IMR-90 (cell line): ENCODE measurements around the gene MYO10. TPM values are rescaled to one million over a fixed set of nuclear protein-coding genes. Genes with fewer than 3 reads are reported as not detected.

ENCODE experiments used
- ATAC-seq: fragments of 200-7000 bp; cut with Tn5 transposase; 2 replicates; pipeline ENCODE4 v1.9.1; 2020; ENCODE audit warnings: low read depth, mild to moderate bottlenecking, moderate library complexity
- BruUV-seq: library from RNA; stranded (reverse); fragments of 400-500 nt; replicated peaks from 2 replicates; lab custom pipeline; 2021; lab: Mats Ljungman, UMichigan
- CTCF ChIA-PET: fragments of 300-600 bp; formaldehyde crosslinking; extraction: SDS; loops from one replicate; lab custom pipeline; 2021; ENCODE audit warnings: antibody characterized with exemption; lab: Yijun Ruan, JAX
- POLR2A ChIA-PET: fragments of 300-600 bp; sonication (Branson Sonifier 250); formaldehyde crosslinking; loops from one replicate; lab custom pipeline; 2022; ENCODE audit warnings: antibody characterized with exemption; ENCODE audit not compliant: unreplicated experiment; lab: Charles Lee
- DNase-seq: peaks from one replicate; pipeline ENCODE4 v3.0.0; 2013
- H2AFZ ChIP-seq: replicated peaks from 2 replicates; pipeline ENCODE3; 2013; ENCODE audit warnings: low read length, mild to moderate bottlenecking; ENCODE audit not compliant: poor library complexity
- H2AK5ac ChIP-seq: 2 replicates; pipeline ENCODE4 v1.6.1; 2013; ENCODE audit warnings: low read depth, low read length, inconsistent platforms
- H2AK9ac ChIP-seq: replicated peaks from 2 replicates; pipeline ENCODE3; 2013; ENCODE audit warnings: mild to moderate bottlenecking, low read depth, low read length, moderate library complexity; ENCODE audit not compliant: poor library complexity
- H2BK120ac ChIP-seq: 2 replicates; pipeline ENCODE4 v1.6.1; 2013; ENCODE audit warnings: low read depth, low read length, inconsistent platforms
- H2BK15ac ChIP-seq: 3 replicates; pipeline ENCODE4 v1.6.1; 2013; ENCODE audit warnings: low read depth, low read length, inconsistent platforms
- H2BK20ac ChIP-seq: 2 replicates; pipeline ENCODE4 v1.6.1; 2013; ENCODE audit warnings: low read depth, mild to moderate bottlenecking, inconsistent platforms, low read length, moderate library complexity
- H2BK5ac ChIP-seq: 2 replicates; pipeline ENCODE4 v1.6.1; 2013; ENCODE audit warnings: mild to moderate bottlenecking, low read depth, low read length, inconsistent platforms; ENCODE audit not compliant: poor library complexity, severe bottlenecking
- H3K14ac ChIP-seq: replicated peaks from 2 replicates; pipeline ENCODE4 v1.6.1; 2013; ENCODE audit warnings: low read depth, low read length, inconsistent platforms
- H3K18ac ChIP-seq: 2 replicates; pipeline ENCODE4 v1.6.1; 2013; ENCODE audit warnings: low read depth, low read length, control low read depth
- H3K23ac ChIP-seq: 2 replicates; pipeline ENCODE4 v1.6.1; 2013; ENCODE audit warnings: low read depth, low read length, inconsistent platforms
- H3K27ac ChIP-seq: 2 replicates; pipeline ENCODE4 v1.5.1; 2013; ENCODE audit warnings: mild to moderate bottlenecking, control low read depth, low read length; ENCODE audit not compliant: insufficient read depth
- H3K27me3 ChIP-seq: 2 replicates; pipeline ENCODE4 v1.6.1; 2013; ENCODE audit warnings: low read length; ENCODE audit not compliant: control insufficient read depth, insufficient read depth
- H3K36me3 ChIP-seq: 2 replicates; pipeline ENCODE4 v1.6.1; 2013; ENCODE audit warnings: low read length, mixed read lengths; ENCODE audit not compliant: control insufficient read depth, insufficient read depth
- H3K4ac ChIP-seq: 2 replicates; pipeline ENCODE4 v1.6.1; 2013; ENCODE audit warnings: low read depth, low read length, inconsistent platforms
- H3K4me1 ChIP-seq: 2 replicates; pipeline ENCODE4 v1.6.1; 2013; ENCODE audit warnings: low read length, mixed read lengths; ENCODE audit not compliant: control insufficient read depth, insufficient read depth
- H3K4me2 ChIP-seq: 2 replicates; pipeline ENCODE4 v1.6.1; 2013; ENCODE audit warnings: low read depth, mild to moderate bottlenecking, control low read depth, low read length, moderate library complexity
- H3K4me3 ChIP-seq: 2 replicates; pipeline ENCODE4 v1.5.1; 2013; ENCODE audit warnings: low read depth, mild to moderate bottlenecking, control low read depth, low read length, moderate library complexity; ENCODE audit not compliant: insufficient read depth
- H3K56ac ChIP-seq: 2 replicates; pipeline ENCODE4 v1.6.1; 2013; ENCODE audit warnings: low read length, inconsistent platforms; ENCODE audit not compliant: insufficient read depth; ENCODE audit errors: extremely low read depth
- H3K79me1 ChIP-seq, 2 experiments: 2 replicates each; pipeline ENCODE4 v1.6.1; 2013; ENCODE audit warnings: low read length in 2 of 2, inconsistent platforms in 1 of 2, low read depth in 1 of 2
- H3K9ac ChIP-seq: 2 replicates; pipeline ENCODE4 v1.6.1; 2013; ENCODE audit warnings: low read depth, low read length, control low read depth
- H3K9me1 ChIP-seq: 2 replicates; pipeline ENCODE4 v1.6.1; 2013; ENCODE audit warnings: low read length, inconsistent platforms; ENCODE audit not compliant: insufficient read depth
- H3K9me3 ChIP-seq: 2 replicates; pipeline ENCODE4 v1.6.1; 2013; ENCODE audit warnings: low read length; ENCODE audit not compliant: control insufficient read depth, insufficient read depth
- H4K20me1 ChIP-seq: 2 replicates; pipeline ENCODE4 v1.6.1; 2013; ENCODE audit warnings: low read length, inconsistent platforms; ENCODE audit not compliant: insufficient read depth
- H4K5ac ChIP-seq: 2 replicates; pipeline ENCODE4 v1.6.1; 2013; ENCODE audit warnings: mild to moderate bottlenecking, low read depth, low read length, control low read depth
- H4K8ac ChIP-seq, 2 experiments: 2 replicates each; pipeline ENCODE4 v1.6.1; 2013; ENCODE audit warnings: low read depth in 2 of 2, low read length in 2 of 2, control low read depth in 1 of 2, inconsistent platforms in 1 of 2
- H4K91ac ChIP-seq: 2 replicates; pipeline ENCODE4 v1.6.1; 2013; ENCODE audit warnings: low read depth, low read length, inconsistent platforms; ENCODE audit not compliant: insufficient read depth
- CTCF ChIP-seq: conservative IDR thresholded peaks from 2 replicates; pipeline ENCODE4 v1.5.1; 2012; ENCODE audit warnings: mild to moderate bottlenecking, low read depth, low read length, improper control_type of control experiment
- ELK1 ChIP-seq: fragments of 150-350 bp; IDR thresholded peaks from 2 replicates; pipeline ENCODE4 v1.6.1; 2016; ENCODE audit warnings: low read depth, mild to moderate bottlenecking, low read length, moderate library complexity, borderline replicate concordance
- MAZ ChIP-seq: IDR thresholded peaks from 2 replicates; pipeline ENCODE4 v1.6.1; 2012; ENCODE audit warnings: low read depth, mild to moderate bottlenecking, low read length, improper control_type of control experiment, moderate library complexity, borderline replicate concordance
- MXI1 ChIP-seq: IDR thresholded peaks from 2 replicates; pipeline ENCODE4 v1.6.1; 2012; ENCODE audit warnings: low read depth, mild to moderate bottlenecking, low read length, moderate library complexity, borderline replicate concordance
- NFE2L2 ChIP-seq: fragments of 150-350 bp; IDR thresholded peaks from 2 replicates; pipeline ENCODE4 v1.6.1; 2016; ENCODE audit warnings: low read depth, mild to moderate bottlenecking, low read length
- POLR2A ChIP-seq: IDR thresholded peaks from 2 replicates; pipeline ENCODE4 v1.6.1; 2012; ENCODE audit warnings: mild to moderate bottlenecking, low read depth, low read length
- RAD21 ChIP-seq: IDR thresholded peaks from 2 replicates; pipeline ENCODE4 v1.6.1; 2012; ENCODE audit warnings: low read length, improper control_type of control experiment
- RCOR1 ChIP-seq: IDR thresholded peaks from 2 replicates; pipeline ENCODE4 v1.6.1; 2012; ENCODE audit warnings: mild to moderate bottlenecking, low read length, improper control_type of control experiment; ENCODE audit not compliant: insufficient replicate concordance
- RFX5 ChIP-seq: IDR thresholded peaks from 2 replicates; pipeline ENCODE4 v1.8.0; 2012; ENCODE audit warnings: low read depth, mild to moderate bottlenecking, low read length, moderate library complexity
- USF2 ChIP-seq: fragments of 150-350 bp; IDR thresholded peaks from 2 replicates; pipeline ENCODE4 v1.6.1; 2017; ENCODE audit warnings: mild to moderate bottlenecking, antibody characterized with exemption, low read length, low read depth
- WGBS, 2 experiments: methylation state at CpG; one replicate each; pipeline versions ENCODE4 v1.1.5 to v1.1.7; 2013; ENCODE audit warnings: missing lambda C conversion rate in 2 of 2; ENCODE audit not compliant: insufficient read length in 1 of 2; ENCODE audit errors: extremely low coverage in 2 of 2; 5-methylcytosine and 5-hydroxymethylcytosine counted together
- dilution Hi-C: fragments of 300-500 bp; cut with HindIII; formaldehyde crosslinking; loops from one replicate; pipeline ENCODE4 v1.14.3; 2018; ENCODE audit warnings: low sequenced_read_pairs; ENCODE audit not compliant: unreplicated experiment
- in situ Hi-C: fragments of 300-500 bp; cut with MboI; formaldehyde crosslinking; loops from 3 replicates; pipeline ENCODE4 v1.14.3; 2019; ENCODE audit warnings: low sequenced_read_pairs, inconsistent platforms, mixed read lengths
- intact Hi-C: fragments of 100-400 bp; cut with micrococcal nuclease; formaldehyde crosslinking; loops from 2 replicates; pipeline ENCODE4 v1.10.0; 2022
- polyA plus RNA-seq, 3 experiments: library from polyadenylated mRNA; depleted of rRNA; stranded (reverse); fragments of >200 nt; gene quantifications; 2 replicates each; pipeline ENCODE4 v1.2.3, GENCODE V29; 2012; ENCODE audit warnings: low replicate concordance in 1 of 3
- total RNA-seq: library from RNA; depleted of rRNA; stranded (reverse); fragments of >200 nt; gene quantifications from 2 replicates; pipeline ENCODE4 v1.2.3, GENCODE V29; 2012

The MYO10 gene
- total and polyA plus RNA-seq, 2 of the 4 experiments (the other 2 are of a cell fraction), result 39.9 to 115 TPM

- dilution Hi-C loops, result no loop called here
- peaks cover 14% of the 10 kb centered on the region for H4K20me1 ChIP-seq
- intact Hi-C loops, result no loop called here
- H3K9me3 ChIP-seq, result no peaks in the 10 kb centered on the region
- H2AFZ ChIP-seq, result no peak overlapping the region
- H3K79me1 ChIP-seq, result peaks cover 39 to 43% of the 10 kb centered on the region in 2 experiments; a peak in 3 of 4 replicates
- no peak overlapping the region for H2BK120ac ChIP-seq
- no peak overlapping the region for H3K4me3 ChIP-seq
- no peak overlapping the region for H2BK15ac ChIP-seq
- no peak overlapping the region for H2AK9ac ChIP-seq
- no peak overlapping the region for H3K4ac ChIP-seq
- no peak overlapping the region for H3K4me2 ChIP-seq
- no peak overlapping the region for H4K5ac ChIP-seq
- no peak overlapping the region for H4K91ac ChIP-seq
- H3K9me1 ChIP-seq, result peaks cover 2% of the 10 kb centered on the region; the same call in 1 of the 2 replicates
- no TSS peak for BruUV-seq
- H2AK5ac ChIP-seq, result no peak overlapping the region
- no peak overlapping the region for H3K23ac ChIP-seq
- H3K9ac ChIP-seq, result no peak overlapping the region
- no peak overlapping the region for H3K56ac ChIP-seq
- ATAC-seq (no peak), DNase-seq (no peak)
- no peak overlapping the region for H3K18ac ChIP-seq
- H2BK20ac ChIP-seq, result no peak overlapping the region
- TF ChIP-seq USF2, result no peak
- TF ChIP-seq MAZ, result no peak
- no peak for TF ChIP-seq ELK1
- TF ChIP-seq RAD21, result no peak
- no peak for TF ChIP-seq CTCF
- no peak for TF ChIP-seq POLR2A
- no peak for TF ChIP-seq MXI1
- no peak for TF ChIP-seq RCOR1
- TF ChIP-seq RFX5, result no peak
- no peak for TF ChIP-seq NFE2L2
- CTCF ChIA-PET, result no interaction called here
- peaks cover 1% of the 10 kb centered on the region; the same call in 1 of the 2 replicates for H3K4me1 ChIP-seq
- no peak overlapping the region for H3K14ac ChIP-seq
- in situ Hi-C loops, result loop anchor here (10.0 kb wide), 1 partner anchor 519 kb away; no protein-coding TSS in a partner anchor
- POLR2A ChIA-PET, result no interaction called here
- no peak overlapping the region for H4K8ac ChIP-seq
- H2BK5ac ChIP-seq, result no peak overlapping the region
- H3K27me3 ChIP-seq, result no peaks in the 10 kb centered on the region
- WGBS, 2 experiments, result no CpG with 5 or more reads among the region's 9 CpGs
- peaks cover 75% of the 10 kb centered on the region for H3K36me3 ChIP-seq
- H3K27ac ChIP-seq, result no peak overlapping the region
Observed at GRCh38 chr5:16675806-16676205, 260.3 kb downstream of the MYO10 start.
